ENCODE measurements around the gene FNBP1. TPM values are rescaled to one million over a fixed set of nuclear protein-coding genes. Genes with fewer than 3 reads are reported as not detected.

The FNBP1 gene
- total and polyA plus RNA-seq, 2 experiments from 2014 or later, result 19.5 to 21.0 TPM

DNA sequence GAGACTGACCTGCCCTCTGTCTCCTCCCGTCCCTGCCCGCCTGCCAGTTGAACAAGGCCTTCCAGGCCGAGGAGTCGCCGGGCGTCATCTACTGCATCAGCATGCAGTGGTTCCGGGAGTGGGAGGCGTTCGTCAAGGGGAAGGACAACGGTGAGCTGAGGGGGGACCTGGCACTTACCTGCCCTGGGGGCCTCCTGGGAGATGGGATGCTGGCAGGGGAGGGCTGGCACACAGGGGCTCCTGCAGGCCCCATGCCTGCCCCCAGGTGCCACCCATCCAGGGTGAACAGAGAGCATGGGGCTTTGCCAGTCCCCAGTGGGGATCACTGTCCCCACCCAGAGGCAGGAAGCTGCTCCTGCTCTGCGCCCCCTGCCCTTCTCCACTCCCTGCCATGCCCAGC is 164.7 kb downstream of the FNBP1 start:
- H2AFZ ChIP-seq, result no peak overlapping the region
- no peak overlapping the region for H3K4me2 ChIP-seq
- H3K4me3 ChIP-seq, result no peak overlapping the region
- H3K36me3 ChIP-seq (replicated peaks; ENCODE audit: insufficient read depth, low read depth), result no peaks in the 10 kb centered on the region
- H3K79me2 ChIP-seq, result no peaks in the 10 kb centered on the region
- no peaks in the 10 kb centered on the region for H4K20me1 ChIP-seq (ENCODE audit: insufficient read depth, poor library complexity, severe bottlenecking)
- TF ChIP-seq EZH2phosphoT487 (IDR thresholded peaks at IDR 0.05; ENCODE audit: low read depth, severe bottlenecking, unreplicated experiment) (no peak), EZH2 (IDR thresholded peaks at IDR 0.05; ENCODE audit: borderline replicate concordance) (no peak)
- TF ChIP-seq, protein P1, sequence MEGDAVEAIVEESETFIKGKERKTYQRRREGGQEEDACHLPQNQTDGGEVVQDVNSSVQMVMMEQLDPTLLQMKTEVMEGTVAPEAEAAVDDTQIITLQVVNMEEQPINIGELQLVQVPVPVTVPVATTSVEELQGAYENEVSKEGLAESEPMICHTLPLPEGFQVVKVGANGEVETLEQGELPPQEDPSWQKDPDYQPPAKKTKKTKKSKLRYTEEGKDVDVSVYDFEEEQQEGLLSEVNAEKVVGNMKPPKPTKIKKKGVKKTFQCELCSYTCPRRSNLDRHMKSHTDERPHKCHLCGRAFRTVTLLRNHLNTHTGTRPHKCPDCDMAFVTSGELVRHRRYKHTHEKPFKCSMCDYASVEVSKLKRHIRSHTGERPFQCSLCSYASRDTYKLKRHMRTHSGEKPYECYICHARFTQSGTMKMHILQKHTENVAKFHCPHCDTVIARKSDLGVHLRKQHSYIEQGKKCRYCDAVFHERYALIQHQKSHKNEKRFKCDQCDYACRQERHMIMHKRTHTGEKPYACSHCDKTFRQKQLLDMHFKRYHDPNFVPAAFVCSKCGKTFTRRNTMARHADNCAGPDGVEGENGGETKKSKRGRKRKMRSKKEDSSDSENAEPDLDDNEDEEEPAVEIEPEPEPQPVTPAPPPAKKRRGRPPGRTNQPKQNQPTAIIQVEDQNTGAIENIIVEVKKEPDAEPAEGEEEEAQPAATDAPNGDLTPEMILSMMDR (IDR thresholded peaks at IDR 0.05; ENCODE audit: poor library complexity), result no peak
- H3K27me3 ChIP-seq, result no peaks in the 10 kb centered on the region
- H3K27ac ChIP-seq, result no peak overlapping the region
- H3K9me2 ChIP-seq (replicated peaks; ENCODE audit: insufficient read depth), result no peaks in the 10 kb centered on the region
- DNase-seq (ENCODE audit: low spot score), result peak; percentile 2
- H3K4me1 ChIP-seq (ENCODE audit: insufficient read depth), result no peaks in the 10 kb centered on the region
- WGBS (ENCODE audit: low lambda C conversion rate, missing lambda C conversion rate), result 98% methylated on average over 11 of the region's 11 CpGs
- H3K9me3 ChIP-seq (ENCODE audit: low read depth), result no peaks in the 10 kb centered on the region

- no peaks in the 10 kb centered on the region for H3K36me3 ChIP-seq (replicated peaks; ENCODE audit: insufficient read depth, low read depth)
- WGBS (ENCODE audit: low lambda C conversion rate, missing lambda C conversion rate), result 96% methylated on average over 7 of the region's 7 CpGs
These were observed 166.2 kb downstream of the FNBP1 start for GRCh38 chr9:129876815-129877214.

GRCh38 chr9:129875687-129876395 is 167.1 kb downstream of the FNBP1 start:
- no peaks in the 10 kb centered on the region for H4K20me1 ChIP-seq (ENCODE audit: insufficient read depth, poor library complexity, severe bottlenecking)
- no peaks in the 10 kb centered on the region for H3K27me3 ChIP-seq
- DNase-seq (ENCODE audit: low spot score), result no peak
- TF ChIP-seq, protein P1 (IDR thresholded peaks at IDR 0.05; ENCODE audit: poor library complexity), result no peak
- TF ChIP-seq EZH2 (IDR thresholded peaks at IDR 0.05; ENCODE audit: borderline replicate concordance), result no peak
- TF ChIP-seq EZH2phosphoT487 (IDR thresholded peaks at IDR 0.05; ENCODE audit: low read depth, severe bottlenecking, unreplicated experiment), result no peak
- no peak overlapping the region for H3K4me3 ChIP-seq
- no peaks in the 10 kb centered on the region for H3K9me3 ChIP-seq (ENCODE audit: low read depth)
- no peak overlapping the region for H3K4me2 ChIP-seq
- no peaks in the 10 kb centered on the region for H3K36me3 ChIP-seq (replicated peaks; ENCODE audit: insufficient read depth, low read depth)
- H3K79me2 ChIP-seq, result no peaks in the 10 kb centered on the region
- H3K4me1 ChIP-seq (ENCODE audit: insufficient read depth), result no peaks in the 10 kb centered on the region
- 98% methylated on average over 27 of the region's 27 CpGs for WGBS (ENCODE audit: low lambda C conversion rate, missing lambda C conversion rate)
- no peaks in the 10 kb centered on the region for H3K9me2 ChIP-seq (replicated peaks; ENCODE audit: insufficient read depth)
- H3K27ac ChIP-seq, result no peak overlapping the region
- no peak overlapping the region for H2AFZ ChIP-seq

More at GRCh38 chr9:129876815-129877214, 166.2 kb downstream of the FNBP1 start:
- H3K27me3 ChIP-seq, result no peaks in the 10 kb centered on the region
- TF ChIP-seq, protein P1 (IDR thresholded peaks at IDR 0.05; ENCODE audit: poor library complexity), result no peak
- TF ChIP-seq EZH2 (IDR thresholded peaks at IDR 0.05; ENCODE audit: borderline replicate concordance) (no peak), EZH2phosphoT487 (IDR thresholded peaks at IDR 0.05; ENCODE audit: low read depth, severe bottlenecking, unreplicated experiment) (no peak)
- no peak overlapping the region for H3K4me2 ChIP-seq
- no peaks in the 10 kb centered on the region for H3K9me3 ChIP-seq (ENCODE audit: low read depth)
- H2AFZ ChIP-seq, result no peak overlapping the region
- DNase-seq (ENCODE audit: low spot score), result no peak
- no peak overlapping the region for H3K4me3 ChIP-seq
- H3K27ac ChIP-seq, result no peak overlapping the region
- H3K79me2 ChIP-seq, result no peaks in the 10 kb centered on the region
- no peaks in the 10 kb centered on the region for H4K20me1 ChIP-seq (ENCODE audit: insufficient read depth, poor library complexity, severe bottlenecking)
- H3K9me2 ChIP-seq (replicated peaks; ENCODE audit: insufficient read depth), result no peaks in the 10 kb centered on the region
- no peaks in the 10 kb centered on the region for H3K4me1 ChIP-seq (ENCODE audit: insufficient read depth)

Measured in hepatocyte (in vitro differentiated cells).